ENCODE measurements around the gene MED12L.

GRCh38 chr3:151394611-151395010 lies 309.1 kb downstream of the MED12L start:
- TF ChIP-seq CTCF (conservative IDR thresholded peaks at IDR 0.05): no peak
- TF ChIP-seq EZH2 (IDR thresholded peaks at IDR 0.05; ENCODE audit: low read depth): no peak
